ENCODE data around the gene LCMT1. TPM values are rescaled to one million over a fixed set of nuclear protein-coding genes. Genes with fewer than 3 reads are reported as not detected.

Gene LCMT1
- total RNA-seq, 2 donors from 2014 or later: 52.3 to 52.5 TPM

DNA sequence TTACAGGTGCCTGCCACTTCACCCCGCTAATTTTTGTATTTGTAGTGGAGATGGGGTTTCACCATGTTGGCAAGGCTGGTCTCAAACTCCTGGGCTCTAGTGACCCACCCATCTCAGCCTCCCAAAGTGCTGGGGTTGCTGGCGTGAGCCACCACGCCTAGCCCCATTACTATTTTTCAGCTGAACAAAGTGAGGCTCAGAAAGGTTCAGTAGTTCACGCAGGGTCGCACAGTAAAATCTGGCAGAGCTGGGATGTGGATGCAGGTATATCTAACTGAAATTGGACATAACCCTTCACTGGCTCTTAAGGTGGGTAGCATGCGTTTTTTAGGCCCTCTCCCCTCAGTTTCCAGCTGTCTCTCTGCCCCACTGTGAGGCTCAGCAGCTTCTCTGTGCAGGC, 112.4 kb downstream of the LCMT1 start:
- Histone ChIP-seq H3K36me3 (no peaks in the 10 kb centered on the region), H3K27ac (no peak overlapping the region), H3K4me1 (no peaks in the 10 kb centered on the region), H3K27me3 (no peaks in the 10 kb centered on the region), H3K9me3 (no peaks in the 10 kb centered on the region), H3K4me3 (no peak overlapping the region)
- DNase-seq (ENCODE audit: low spot score): no peak
- TF ChIP-seq CTCF (IDR thresholded peaks at IDR 0.05): no peak

GRCh38 chr16:25224731-25225319, 113.3 kb downstream of the LCMT1 start:
- H3K4me3 ChIP-seq: no peak overlapping the region
- H3K27me3 ChIP-seq: no peaks in the 10 kb centered on the region
- no peak overlapping the region for H3K27ac ChIP-seq
- no peaks in the 10 kb centered on the region for H3K9me3 ChIP-seq
- no peak for TF ChIP-seq CTCF (IDR thresholded peaks at IDR 0.05)
- no peak for DNase-seq (ENCODE audit: low spot score)
- no peaks in the 10 kb centered on the region for H3K4me1 ChIP-seq
- no peaks in the 10 kb centered on the region for H3K36me3 ChIP-seq

Other genes with a start within 250 kb of the LCMT1 start
- 10 to 100 TPM; 29.9 to 31.6 TPM for gene ARHGAP17, start 96.4 kb upstream of the LCMT1 start, total RNA-seq
- not detected for gene AQP8, start 105.2 kb downstream of the LCMT1 start, total RNA-seq
- 1 to 10 TPM; 5.0 to 5.3 TPM for gene ZKSCAN2, start 146.1 kb downstream of the LCMT1 start, total RNA-seq